ENCODE measurements around the gene LMF1.

Gene LMF1

DNA sequence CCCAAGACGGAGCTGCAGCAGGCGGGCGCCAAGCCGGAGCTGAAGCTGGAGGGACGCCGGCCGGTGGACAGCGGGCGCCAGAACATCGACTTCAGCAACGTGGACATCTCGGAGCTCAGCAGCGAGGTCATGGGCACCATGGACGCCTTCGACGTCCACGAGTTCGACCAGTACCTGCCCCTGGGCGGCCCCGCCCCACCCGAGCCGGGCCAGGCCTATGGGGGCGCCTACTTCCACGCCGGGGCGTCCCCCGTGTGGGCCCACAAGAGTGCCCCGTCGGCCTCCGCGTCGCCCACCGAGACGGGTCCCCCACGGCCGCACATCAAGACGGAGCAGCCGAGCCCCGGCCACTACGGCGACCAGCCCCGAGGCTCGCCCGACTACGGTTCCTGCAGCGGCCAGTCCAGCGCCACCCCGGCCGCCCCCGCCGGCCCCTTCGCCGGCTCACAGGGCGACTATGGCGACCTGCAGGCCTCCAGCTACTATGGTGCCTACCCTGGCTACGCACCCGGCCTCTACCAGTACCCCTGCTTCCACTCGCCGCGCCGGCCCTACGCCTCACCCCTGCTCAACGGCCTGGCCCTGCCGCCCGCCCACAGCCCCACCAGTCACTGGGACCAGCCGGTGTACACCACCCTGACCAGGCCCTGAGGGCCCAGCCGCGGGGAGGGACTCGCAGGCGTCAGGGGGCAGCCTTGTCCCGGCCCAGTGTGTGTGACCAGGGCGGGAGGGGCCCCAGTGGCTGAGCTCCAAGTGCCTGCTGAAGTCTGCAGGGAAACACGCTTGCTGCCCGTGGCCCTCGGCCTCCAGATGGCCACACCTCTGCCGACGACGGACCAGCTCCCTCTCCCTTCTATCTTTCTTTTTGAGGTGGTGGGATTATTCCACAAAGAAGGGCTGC lies 14.2 kb upstream of the LMF1 start:
- no peak for DNase-seq (ENCODE audit: low read depth, low spot score)

DNA sequence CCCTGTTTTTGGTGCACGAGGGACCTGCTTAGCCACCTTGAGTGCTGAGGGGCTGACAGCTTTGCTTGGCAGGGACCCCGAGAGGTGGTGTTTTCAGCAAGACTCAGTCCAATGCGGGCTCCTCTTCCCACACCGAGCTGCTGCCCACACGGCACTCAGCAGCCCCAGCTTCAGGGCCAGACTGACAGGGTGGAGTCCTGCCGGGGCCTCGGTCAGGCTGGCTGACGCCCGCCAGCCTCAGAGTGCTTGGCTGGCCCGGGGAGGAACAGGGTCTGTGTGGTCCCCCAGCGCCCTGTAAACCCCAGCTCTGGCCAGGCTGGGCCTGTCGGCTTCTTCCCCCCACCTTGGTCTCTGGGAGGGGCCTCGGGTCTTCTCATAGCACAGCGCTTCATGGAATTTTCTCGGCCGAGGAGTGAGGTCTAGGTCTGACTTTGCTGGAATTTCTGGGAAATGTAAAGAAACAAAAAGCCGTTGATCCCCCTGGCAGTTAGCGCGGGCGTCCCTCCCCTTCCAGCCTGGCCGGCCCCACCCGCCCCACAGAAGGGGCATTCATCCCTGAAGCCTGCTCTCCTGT lies 13.4 kb upstream of the LMF1 start:
- DNase-seq (ENCODE audit: low read depth, low spot score), result no peak

DNA sequence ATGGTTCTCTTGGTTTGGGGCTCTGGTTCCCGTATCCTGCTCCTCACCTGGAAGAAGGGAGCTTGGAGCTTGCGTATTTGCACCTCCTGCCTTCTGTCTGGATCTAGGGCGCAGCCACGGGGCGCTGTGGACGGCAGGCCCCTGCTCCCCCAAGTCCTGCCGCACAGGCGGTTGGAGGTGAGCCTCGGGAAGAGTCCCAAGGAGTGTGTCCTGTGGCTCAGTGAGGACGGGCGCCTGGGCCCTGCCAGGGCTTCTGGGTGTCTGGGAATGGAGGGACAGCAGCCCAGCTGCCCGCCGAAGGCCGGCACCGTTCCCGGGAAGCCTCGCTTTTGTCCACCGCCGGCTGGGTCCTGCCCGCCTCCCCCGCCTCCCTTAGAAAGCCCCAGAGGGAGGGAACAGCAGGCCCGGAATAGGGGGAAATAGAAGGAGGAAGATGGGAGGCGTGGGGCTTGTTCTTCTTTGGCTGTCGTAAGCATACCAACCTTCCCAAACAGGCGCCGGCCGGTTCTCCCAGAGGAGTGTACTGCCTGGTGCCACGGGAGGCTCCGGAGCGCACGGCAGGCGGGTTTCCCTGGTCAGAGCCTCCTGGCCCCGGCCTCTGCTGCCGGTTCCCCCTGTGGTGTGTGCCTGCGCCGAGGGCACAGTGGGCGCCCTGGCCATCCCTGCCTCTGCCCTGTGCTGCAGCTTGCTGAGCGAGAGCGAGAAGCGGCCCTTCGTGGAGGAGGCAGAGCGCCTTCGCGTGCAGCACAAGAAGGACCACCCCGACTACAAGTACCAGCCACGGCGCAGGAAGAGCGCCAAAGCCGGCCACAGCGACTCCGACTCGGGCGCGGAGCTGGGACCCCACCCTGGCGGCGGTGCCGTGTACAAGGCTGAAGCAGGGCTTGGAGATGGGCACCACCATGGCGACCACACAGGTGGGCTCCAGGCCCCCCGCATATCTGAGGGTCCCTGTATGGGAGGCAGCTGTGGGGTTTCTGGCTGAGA lies 12.6 kb upstream of the LMF1 start:
- DNase-seq (ENCODE audit: low read depth, low spot score), result no peak

DNA sequence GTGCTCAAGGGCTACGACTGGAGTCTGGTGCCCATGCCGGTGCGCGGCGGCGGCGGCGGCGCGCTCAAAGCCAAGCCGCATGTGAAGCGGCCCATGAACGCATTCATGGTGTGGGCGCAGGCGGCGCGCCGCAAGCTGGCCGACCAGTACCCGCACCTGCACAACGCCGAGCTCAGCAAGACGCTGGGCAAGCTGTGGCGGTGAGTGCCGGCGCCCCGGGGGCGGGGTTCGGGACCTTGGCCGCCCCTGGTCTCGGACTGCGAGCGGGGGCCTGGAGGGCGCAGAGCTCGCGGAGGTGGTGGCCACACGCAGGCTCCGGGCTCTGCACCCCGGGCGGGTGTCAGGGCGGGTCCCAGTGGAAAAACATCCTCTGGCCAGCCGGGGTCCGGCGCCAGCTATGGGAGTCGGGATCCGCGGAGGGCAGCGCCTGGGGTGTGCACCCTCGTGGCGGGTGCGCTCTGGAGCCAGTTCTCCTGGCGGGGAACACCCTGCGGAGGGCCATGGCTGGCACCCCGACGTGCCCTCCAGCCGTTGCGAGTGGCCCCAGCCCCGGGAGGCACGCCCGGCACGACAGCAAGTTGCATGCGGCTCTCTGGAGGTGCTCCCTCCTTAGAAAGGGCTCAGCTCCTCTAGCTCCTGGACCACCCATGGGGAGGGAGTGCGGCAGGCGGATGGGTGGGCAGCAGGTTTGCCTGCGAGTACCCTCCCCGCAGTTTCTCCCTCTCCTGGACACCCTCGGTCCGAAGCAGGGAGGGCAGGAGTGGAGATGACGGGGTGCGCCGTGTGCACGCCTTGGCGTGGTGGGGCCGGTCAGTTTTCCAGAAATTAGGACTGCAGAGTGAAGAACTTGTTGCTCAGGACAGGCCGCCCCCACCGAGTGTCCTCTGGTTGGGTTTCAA lies 11.6 kb upstream of the LMF1 start:
- DNase-seq (ENCODE audit: low read depth, low spot score), result no peak

DNA sequence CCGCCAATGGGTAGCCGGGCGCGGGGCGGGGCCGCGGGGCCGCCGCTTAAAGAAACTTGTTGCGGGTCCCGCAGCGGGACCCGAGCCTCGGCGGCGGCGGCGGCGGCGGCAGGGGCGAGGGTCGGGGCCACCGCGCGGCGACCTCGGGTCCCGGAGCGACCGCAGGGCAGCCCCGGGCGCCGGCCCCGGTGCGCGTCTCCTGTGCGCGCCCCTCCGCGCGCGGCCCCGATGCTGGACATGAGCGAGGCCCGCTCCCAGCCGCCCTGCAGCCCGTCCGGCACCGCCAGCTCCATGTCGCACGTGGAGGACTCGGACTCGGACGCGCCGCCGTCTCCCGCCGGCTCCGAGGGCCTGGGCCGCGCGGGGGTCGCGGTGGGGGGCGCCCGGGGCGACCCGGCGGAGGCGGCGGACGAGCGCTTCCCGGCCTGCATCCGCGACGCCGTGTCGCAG lies 10.9 kb upstream of the LMF1 start, which contains the start of gene SOX8:
TSS of gene SOX8 (plus strand) at position 76 of the 450 bp plus-strand sequence. CDS start at position 229, 153 bp downstream.
- DNase-seq (ENCODE audit: low read depth, low spot score), result no peak

DNA sequence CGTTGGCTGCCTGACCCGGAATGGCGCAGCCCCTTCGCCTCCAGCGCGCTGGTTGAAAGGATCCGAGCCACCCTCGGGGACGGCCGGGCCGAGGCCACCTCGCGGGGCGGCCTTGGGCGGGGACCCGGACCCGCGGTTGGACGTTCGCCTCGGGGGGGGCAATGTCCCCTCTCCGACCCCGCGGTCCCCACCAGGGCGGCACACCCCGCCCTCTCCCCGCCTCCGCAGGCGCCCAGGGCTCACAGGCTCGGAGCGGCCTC lies 9.7 kb upstream of the LMF1 start:
- no peak for DNase-seq (ENCODE audit: low read depth, low spot score)

DNA sequence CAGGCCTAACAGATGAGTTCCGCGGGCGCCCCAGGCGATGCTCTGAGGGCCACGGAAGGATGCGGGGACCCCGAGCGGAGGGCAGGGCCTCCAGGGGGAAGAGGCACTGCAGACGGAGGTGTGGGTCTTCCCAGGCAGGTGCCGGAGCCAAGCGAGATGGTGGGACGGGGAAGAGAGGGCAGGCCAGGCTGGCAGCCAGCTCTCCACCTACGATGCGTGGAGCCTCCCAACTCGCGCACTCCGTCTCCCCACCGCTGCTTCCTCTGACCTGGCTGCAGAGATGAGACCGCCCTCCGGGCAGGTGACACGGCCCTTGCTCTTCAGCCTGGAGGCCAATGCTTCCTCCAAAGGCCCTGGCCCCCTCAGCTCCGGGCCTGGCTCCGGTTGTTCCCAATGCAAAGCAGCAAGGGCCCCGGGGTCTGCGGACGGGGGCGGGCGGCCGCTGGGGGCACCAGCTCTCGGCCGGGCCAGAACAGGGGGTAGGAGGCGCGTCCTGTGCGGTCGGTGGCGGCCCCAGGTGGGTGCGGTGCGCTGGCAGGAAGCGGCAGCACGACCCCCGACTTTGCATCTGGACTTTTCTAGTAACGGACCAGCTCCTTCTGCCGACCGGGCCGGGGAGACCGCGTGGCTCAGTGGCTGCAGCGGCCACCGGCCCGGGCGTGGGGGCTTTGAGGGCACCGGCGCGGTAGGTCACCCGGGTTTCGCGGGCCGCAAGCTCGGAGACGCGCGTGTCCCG lies 9.2 kb upstream of the LMF1 start:
- no peak for DNase-seq (ENCODE audit: low read depth, low spot score)

DNA sequence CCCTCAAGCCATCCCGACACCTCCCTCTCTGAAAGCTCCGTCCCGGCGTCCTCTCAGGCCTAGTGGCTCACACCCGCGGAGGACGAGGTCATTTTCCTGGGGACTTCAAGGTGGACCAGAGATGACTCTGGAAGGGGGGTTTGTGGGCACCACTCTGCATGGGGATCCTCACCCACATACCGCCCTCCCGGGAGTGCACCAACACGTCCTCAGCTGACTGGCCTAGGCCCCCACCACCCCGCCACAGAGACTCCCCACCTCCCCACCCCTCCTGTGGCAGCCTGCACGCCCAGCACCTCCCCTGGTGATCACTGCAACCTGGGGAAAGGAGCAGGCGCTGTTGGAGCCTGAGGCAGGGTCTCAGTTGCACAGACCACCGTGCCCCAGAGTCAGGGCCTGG lies 8.4 kb upstream of the LMF1 start:
- no peak for DNase-seq (ENCODE audit: low read depth, low spot score)

DNA sequence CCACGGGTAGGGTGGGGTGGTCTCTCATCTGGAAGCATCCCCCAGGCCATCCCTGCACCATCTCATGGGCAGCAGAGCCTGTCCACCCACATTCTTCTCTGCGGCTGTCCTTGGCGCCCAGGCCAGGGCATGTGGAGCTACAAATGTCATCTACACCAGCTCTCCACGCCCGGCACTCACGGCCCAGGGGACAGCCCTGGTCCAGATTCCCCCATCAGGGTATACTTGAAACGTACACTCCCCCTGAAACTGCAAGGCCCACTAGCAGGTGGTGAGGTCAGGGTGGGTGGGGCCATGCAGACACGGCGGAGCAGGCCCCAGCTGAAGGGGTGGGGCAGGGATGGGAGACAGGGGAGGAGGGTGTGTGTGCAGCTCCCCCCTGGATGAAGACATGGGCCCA lies 7.6 kb upstream of the LMF1 start:
- no peak for DNase-seq (ENCODE audit: low read depth, low spot score)

DNA sequence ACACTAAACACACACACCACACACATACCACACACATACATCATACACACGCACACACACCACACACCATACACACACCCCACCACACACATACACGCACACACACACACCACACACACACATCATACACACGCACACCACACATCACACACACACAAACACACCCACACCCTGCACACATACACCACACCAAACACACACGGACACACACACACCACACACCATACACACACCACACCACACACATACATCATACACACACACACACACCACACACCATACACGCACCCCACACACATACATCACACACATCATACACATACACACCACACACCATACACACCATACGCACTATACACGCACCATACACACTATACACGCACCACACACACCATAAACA lies 7.1 kb upstream of the LMF1 start:
- no peak for DNase-seq (ENCODE audit: low read depth, low spot score)

DNA sequence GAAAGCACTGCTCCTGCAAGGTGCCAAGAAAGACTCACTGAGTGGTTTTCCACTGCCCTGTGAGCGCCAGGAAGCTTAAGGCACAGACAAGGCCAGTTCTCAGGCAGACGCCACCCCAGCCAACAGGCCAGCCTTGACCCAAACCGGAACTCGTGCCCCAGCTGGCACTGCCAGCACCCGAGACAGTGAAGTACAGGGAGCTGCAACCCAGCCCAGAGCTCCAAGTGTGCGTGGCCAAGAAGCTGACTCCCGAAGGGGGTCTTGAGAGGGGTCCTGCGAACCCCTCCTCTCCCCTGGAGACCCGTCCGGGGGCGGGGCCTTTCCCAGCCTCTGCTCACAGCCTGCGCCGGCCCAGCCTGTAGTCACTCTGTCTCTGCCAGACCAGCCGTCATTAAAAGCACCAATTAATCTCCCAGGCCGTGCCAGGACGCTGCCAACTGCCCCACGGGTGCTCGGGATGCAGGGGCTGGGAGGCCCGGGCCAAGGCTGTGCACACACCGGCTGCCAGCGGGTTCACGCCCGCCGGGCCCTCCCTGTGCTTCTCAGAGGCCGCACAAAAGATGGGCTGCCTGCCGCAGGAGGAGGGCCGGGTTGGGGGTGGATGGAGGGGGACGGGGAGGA lies 6.4 kb upstream of the LMF1 start:
- DNase-seq (ENCODE audit: low read depth, low spot score), result no peak

DNA sequence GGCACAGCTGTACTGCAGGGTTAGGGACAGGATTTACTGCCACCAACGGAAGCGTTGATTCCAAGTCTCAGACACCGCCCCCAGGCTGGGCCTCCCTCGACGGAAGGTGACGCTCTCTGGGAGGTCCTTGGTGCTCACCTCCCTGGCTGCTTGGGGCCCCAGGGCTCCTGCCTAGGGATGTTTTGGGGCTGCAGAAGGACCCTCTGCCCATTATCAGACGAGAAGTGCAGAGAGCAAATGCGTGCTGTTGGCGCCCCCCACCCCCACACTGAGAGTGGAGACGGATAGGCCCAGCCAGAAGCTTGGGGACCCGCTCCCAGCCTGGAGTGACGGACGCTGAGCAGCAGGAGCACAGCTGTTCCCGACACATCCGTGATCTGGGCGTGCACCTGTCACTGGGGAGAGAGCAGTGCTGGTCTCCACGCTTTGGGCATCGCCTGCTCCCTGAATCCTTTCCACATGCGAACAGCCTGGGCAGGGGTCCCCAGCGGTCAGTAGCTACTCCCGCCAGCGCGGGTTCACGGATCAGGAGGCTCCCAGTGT lies 5.7 kb upstream of the LMF1 start:
- no peak for DNase-seq (ENCODE audit: low read depth, low spot score)

DNA sequence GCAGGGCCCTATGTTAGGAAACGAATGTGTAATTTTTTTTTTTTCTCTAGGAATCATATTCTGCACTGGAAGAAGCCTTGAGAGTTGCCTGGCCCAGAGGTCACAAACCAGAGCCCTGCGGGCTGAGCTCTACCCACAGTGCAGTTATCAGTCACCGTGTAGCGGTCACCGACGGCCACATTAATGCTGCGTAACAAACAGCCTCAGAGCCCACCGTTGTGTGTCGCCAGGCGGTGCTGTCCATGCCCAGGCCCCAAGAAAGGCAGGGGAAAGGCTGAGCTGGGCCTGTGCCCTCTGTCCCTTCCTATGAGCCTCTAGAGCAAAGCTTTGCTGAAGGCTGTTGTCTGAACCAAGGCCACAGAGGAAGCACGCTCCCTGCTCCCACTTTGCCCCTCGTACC lies 4.5 kb upstream of the LMF1 start:
- no peak for DNase-seq (ENCODE audit: low read depth, low spot score)

DNA sequence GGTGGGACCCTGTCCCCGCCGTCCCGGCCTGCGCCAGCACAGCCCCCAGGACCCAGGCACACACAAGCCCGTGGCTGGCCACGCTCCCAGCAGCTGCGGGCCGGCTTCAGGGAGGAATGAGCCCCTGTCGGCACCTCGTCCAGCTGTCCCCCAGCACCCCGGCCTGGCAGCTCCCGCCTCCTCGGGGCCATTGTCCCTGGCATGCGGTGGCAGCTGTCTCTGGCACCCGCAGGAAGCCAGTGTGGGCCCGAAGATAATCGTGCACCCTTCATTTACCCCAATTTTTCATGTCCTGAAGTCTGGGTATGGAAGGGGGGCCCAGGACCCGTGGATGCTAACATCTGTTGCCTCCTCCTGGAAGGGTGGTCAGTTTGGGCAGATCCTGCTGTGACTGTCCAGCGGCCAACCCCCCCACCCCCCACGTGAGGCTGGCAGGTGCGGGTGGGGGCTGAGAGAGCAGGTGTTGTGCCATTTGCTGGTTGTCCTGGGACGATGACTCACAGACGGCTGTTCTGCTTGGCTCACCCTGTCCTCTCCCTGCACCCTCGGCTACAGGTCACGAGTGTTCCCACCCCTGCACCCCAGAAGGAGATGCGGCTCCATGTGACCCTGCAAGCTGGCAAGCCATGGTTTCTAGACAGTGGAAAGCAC lies 4.0 kb upstream of the LMF1 start:
- DNase-seq (ENCODE audit: low read depth, low spot score), result no peak

DNA sequence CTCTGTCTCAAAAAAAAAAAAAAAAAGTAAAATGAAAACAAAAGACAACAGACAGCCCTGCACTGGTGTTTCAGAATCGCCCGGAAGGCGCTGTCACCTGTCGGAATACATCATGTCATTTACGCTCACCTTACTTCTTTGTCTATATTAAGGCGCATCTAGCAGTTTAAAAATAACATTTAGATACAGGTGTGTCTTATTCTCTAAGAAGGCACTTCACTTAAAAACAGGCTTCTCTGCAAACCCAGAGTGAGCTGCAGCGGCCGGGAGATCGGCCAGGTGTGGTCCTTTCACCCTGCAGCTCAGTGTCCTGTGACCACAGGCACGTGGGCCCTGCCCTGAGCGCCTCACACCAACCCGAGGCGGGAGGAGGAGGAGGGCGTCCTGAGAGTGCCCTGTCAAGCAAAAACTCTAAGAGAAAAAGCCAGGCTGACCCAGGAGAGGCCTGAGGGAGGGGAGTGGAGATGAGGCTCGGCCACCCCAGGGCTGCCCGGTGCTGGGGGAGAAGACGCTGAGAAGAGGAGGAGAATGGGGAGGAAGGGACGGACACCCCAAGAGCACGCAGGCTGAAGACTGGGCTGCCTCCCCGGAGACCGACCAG lies 3.3 kb upstream of the LMF1 start:
- no peak for DNase-seq (ENCODE audit: low read depth, low spot score)

DNA sequence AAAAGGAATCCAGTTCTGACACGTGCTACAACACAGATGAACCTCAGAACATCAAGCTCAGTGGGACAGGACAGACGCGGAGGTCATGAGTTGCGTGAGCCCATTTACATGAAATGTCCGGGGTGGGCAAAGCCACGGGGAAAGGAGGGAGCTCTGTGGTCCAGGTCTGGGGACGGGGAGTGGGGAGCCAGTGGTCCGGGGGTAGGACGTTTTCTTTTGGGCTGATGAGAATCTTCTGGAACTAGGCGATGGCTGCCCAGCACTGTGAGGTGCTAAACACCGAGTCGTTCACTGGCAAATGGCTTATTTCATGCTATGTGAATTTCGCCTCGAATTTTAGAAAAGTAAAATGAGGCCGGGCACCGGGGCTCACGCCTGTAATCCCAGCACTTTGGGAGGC lies 2.6 kb upstream of the LMF1 start:
- DNase-seq (ENCODE audit: low read depth, low spot score), result no peak

DNA sequence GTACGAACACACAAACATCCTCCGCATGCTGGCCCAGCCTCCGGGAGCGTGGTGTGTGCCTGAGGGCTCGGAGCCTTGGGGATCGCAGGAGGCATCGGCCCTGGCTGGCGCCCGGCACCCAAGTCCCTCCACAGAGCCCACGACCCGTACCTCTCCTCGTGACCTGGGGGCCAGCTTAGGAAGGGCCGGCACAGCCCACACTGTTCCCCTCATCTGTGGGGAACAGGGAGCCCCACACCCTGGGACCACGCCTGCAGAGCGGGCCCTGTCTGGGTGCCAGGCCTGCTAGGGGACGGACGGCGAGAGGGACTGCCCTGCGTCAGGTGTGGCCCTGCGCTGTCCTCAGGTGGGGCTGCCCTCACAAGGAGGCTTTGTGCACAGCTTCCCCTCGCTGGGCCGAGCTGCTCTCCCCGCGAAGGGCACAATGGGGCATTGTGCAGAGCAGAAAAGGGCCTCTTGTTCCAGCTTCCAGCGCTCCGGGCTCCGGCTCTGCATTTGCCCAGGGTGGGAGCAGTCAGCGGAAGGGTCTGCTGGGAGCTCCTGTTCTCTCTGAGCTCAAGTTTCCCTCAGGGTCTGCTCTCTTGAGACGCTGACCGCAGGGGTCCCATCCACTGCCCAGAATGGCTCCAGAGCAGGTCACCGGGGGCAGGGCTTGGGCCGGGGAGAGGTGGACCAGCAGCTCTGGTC lies 1.7 kb upstream of the LMF1 start:
- no peak for DNase-seq (ENCODE audit: low read depth, low spot score)

DNA sequence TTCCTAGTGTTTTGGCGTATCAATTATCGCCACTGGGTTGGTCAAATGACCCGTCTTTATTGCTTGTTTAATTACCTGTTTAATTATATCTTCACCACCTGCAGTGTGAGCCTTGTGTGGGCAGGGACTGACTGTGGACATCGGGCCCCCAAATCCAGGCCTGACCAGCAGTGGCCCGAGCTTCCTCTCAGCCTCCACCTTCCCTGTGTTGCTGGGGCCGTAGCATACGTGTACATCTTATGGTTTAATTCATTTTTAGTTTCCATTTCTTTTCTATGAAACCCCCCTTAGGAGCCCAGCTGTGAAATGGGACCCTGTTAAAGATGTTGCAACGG lies 1.2 kb upstream of the LMF1 start:
- DNase-seq (ENCODE audit: low read depth, low spot score), result no peak

DNA sequence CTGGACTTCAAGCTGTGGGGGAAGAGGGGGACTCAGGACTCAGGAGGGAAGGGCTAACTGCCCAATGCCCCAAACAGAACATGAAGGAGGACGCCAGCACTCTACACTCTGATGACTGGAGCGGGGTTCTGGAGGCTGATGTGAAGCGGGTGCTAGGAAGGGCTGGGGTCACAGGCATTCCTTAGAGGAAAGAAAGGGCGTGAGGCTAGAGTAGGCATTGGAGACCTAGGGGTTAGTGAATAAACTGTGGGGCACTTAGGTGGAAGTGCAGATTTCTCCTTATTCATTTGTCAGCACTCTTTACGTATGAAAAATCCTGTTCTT lies 760 bp upstream of the LMF1 start:
- no peak for DNase-seq (ENCODE audit: low read depth, low spot score)
